Activated CD8-positive, alpha-beta memory T cell treated with anti-CD3 and anti-CD28 coated beads, Interleukin-2, amount 10 ng/mL, durations not matched to agents 7 days and 5 days (primary cell): Measurements from ENCODE around the gene RMND5A. TPM values are rescaled to one million over a fixed set of nuclear protein-coding genes. Genes with fewer than 3 reads are reported as not detected.

Source experiments
- ATAC-seq: fragments of 150-1000 bp; cut with Tn5 transposase; one replicate; pipeline ENCODE4 v1.10.0; 2021; ENCODE audit warnings: moderate library complexity
- CTCF ChIA-PET: fragments of 350-600 bp; sonication (Branson Sonifier 250); formaldehyde crosslinking; loops from one replicate; lab custom pipeline; 2021; ENCODE audit warnings: antibody characterized with exemption; lab: Charles Lee
- DNase-seq: peaks from one replicate; pipeline ENCODE4 v3.0.0-alpha.2; 2020
- H3K27ac Mint-ChIP-seq: one replicate; pipeline ENCODE4 v1.8.0; 2021; ENCODE audit warnings: mild to moderate bottlenecking, mixed read lengths
- H3K27me3 Mint-ChIP-seq: one replicate; pipeline ENCODE4 v1.8.0; 2021; ENCODE audit warnings: mixed read lengths
- H3K36me3 Mint-ChIP-seq: one replicate; pipeline ENCODE4 v1.8.0; 2021; ENCODE audit warnings: mild to moderate bottlenecking, mixed read lengths
- H3K4me1 Mint-ChIP-seq: one replicate; pipeline ENCODE4 v1.8.0; 2021; ENCODE audit warnings: mixed read lengths
- H3K4me3 Mint-ChIP-seq: one replicate; pipeline ENCODE4 v1.8.0; 2021; ENCODE audit warnings: mild to moderate bottlenecking, moderate library complexity, mixed read lengths
- H3K9me3 Mint-ChIP-seq: one replicate; pipeline ENCODE4 v1.8.0; 2022; ENCODE audit warnings: low read depth, mixed read lengths
- total RNA-seq, 2 experiments: library from RNA; stranded (reverse); gene quantifications; one replicate each; pipeline ENCODE4 v1.2.3, GENCODE V29; 2021

The RMND5A gene
- total RNA-seq, 2 experiments from 2014 or later, result 37.0 to 43.2 TPM

DNA sequence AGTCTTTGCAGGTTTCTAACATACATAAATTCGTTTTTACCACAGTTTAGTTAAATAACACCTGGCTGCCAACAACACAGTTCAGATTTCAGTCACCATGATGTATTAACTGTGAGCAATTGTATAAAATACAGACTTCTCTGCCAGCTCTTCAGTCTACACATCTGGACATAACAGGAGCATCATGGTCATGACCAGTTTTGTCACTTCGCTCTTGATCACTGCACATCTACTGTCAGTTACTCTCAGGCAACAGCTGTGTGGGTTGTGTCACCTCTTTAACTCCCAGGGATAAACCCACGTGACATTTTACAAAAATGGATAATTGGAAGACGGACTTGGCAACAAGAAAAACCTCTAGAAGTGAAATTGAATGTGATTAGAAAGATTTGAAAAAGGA lies 40.3 kb downstream of the RMND5A start:
- ATAC-seq, result no peak
- CTCF ChIA-PET, result interaction anchor here (0.7 to 0.8 kb wide), 2 partner anchors 44 to 48 kb away, joined by 6 read pairs; no protein-coding TSS in a partner anchor

DNA sequence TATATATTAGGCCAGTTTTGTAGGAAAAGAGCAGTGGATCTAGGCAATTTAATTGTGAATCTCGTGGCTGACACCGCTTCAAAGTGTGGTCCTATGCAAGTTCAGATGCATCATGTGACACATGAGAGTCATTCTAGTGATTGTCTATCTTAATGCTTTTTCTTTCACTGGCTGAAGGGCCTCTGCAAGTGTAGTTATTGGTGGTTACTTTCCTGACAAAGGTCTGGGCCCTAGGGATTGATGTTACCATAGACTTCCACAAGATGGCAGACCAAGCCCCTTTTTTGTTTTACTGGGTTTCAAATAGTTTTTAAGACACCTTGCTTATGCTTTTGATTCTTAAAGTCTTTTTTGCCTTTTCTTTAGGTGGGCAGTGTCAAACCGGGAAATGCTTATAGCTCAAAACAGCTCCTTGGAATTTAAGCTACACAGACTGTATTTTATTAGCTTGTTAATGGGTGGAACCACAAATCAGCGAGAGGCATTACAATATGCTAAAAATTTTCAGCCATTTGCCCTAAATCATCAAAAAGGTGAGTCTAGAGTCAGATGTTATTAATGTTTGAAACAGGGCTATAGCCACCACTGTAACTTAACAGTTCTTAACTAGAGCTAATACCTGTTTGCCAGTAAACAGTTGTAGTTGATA lies 44.7 kb downstream of the RMND5A start:
- peak; percentile 72 for DNase-seq
- Mint-ChIP-seq H3K36me3 (peaks cover 18% of the 10 kb centered on the region), H3K4me1 (peaks cover 32% of the 10 kb centered on the region), H3K4me3 (no peak overlapping the region), H3K9me3 (no peaks in the 10 kb centered on the region), H3K27ac (peak overlapping the region; percentile 55), H3K27me3 (no peaks in the 10 kb centered on the region)
- CTCF ChIA-PET, result interaction anchor here (0.6 to 5.0 kb wide), 14 partner anchors 11 to 588 kb away, joined by 3 to 62 read pairs (median 7); partner anchors contain the start of gene CD8A
- peak; percentile 84 for ATAC-seq

More for the DNA sequence above, 40.3 kb downstream of the RMND5A start:
- Mint-ChIP-seq H3K27ac (peak overlapping the region; percentile 16), H3K36me3 (peaks cover 30% of the 10 kb centered on the region), H3K27me3 (no peaks in the 10 kb centered on the region), H3K4me3 (no peak overlapping the region), H3K4me1 (peaks cover 43% of the 10 kb centered on the region), H3K9me3 (no peaks in the 10 kb centered on the region)
- DNase-seq, result no peak

DNA sequence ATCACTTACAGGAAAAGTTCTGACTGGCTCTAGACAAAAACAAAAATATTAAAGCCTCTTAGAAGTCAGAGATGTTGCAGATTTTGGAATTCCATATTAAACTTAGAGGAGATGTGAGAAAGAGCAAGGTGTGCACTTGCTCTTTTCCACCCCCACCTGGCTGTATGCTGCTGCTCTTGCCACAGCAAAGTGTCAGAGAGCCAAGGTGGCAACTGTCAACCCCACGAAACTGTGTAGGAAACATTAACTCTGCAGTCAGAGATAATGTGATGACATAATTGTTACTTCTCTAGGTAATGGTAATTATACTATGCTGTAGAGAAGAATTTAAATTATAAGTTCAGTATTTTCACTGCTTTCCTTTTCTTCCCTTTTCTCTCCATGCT lies 45.2 kb downstream of the RMND5A start:
- Mint-ChIP-seq H3K27me3 (no peaks in the 10 kb centered on the region), H3K27ac (peak overlapping the region; percentile 44), H3K4me3 (no peak overlapping the region), H3K36me3 (peaks cover 18% of the 10 kb centered on the region), H3K9me3 (no peaks in the 10 kb centered on the region), H3K4me1 (peaks cover 29% of the 10 kb centered on the region)
- CTCF ChIA-PET, result interaction anchor here (0.6 to 5.0 kb wide), 13 partner anchors 11 to 588 kb away, joined by 3 to 62 read pairs (median 7); partner anchors contain the start of gene CD8A
- ATAC-seq, result no peak
- DNase-seq, result no peak

DNA sequence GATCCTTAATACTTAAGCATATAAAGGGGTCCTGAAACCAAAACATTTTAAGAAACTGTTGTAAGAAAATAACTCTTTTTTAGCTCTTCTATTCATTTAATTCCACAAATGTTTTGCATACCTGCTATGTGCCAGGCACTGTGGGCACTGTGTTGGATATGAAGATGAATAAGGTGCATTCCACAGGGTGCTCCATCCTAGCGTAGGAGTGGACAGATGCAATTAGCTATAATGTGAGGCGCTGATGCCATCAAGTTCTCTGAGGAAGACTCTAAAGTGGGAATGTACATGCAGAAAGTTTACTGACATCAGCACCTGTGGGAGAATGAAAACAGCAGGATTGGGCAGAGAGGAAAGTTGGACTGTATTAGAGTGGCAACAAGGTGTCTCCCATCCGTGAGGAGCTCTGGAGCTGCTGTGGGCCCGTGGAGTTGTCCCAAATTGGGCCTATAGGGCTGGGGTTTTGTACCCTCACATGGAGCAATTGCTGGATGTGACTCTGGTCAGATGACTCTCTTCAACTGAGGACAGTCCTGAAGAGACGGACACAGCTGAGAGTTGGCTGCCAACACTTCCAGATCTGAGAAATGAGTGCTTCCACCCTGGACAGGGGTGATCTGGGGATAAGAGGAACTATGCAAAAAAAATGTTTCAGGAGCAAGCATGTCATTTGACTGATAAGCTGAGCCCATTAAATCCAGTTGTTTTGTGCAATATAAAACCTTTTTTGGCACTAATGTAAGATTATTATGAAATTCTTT lies 48.3 kb downstream of the RMND5A start:
- H3K4me1 Mint-ChIP-seq, result peaks cover 28% of the 10 kb centered on the region
- H3K36me3 Mint-ChIP-seq, result peaks cover 36% of the 10 kb centered on the region
- H3K27me3 Mint-ChIP-seq, result no peaks in the 10 kb centered on the region
- CTCF ChIA-PET, result interaction anchor here (1.0 to 4.0 kb wide), 7 partner anchors 10 to 40 kb away, joined by 4 to 16 read pairs (median 4); no protein-coding TSS in a partner anchor
- H3K4me3 Mint-ChIP-seq, result no peak overlapping the region
- H3K27ac Mint-ChIP-seq, result no peak overlapping the region
- H3K9me3 Mint-ChIP-seq, result no peaks in the 10 kb centered on the region
- ATAC-seq, result no peak
- DNase-seq, result no peak

DNA sequence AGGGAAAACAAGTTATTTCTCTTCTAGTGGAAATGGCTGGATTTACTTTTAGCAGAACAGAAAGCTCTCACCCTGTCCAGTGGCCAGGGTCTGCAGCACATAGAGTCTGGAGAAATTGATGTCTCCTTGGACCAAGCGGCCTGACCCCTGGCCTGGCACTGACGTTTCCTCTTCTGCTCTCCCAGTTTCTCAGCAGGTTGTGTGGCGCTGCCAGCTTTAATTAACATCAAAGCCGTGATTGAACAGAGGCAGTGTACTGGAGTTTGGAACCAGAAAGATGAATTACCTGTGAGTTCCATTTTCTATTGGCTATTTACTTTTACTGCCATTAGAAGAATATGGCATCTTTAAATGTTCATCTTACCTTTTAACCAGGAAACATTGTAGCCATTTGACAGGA lies 49.7 kb downstream of the RMND5A start:
- Mint-ChIP-seq H3K36me3 (peaks cover 46% of the 10 kb centered on the region), H3K4me1 (peaks cover 21% of the 10 kb centered on the region), H3K4me3 (no peak overlapping the region), H3K9me3 (no peaks in the 10 kb centered on the region), H3K27ac (no peak overlapping the region), H3K27me3 (no peaks in the 10 kb centered on the region)
- ATAC-seq (no peak), DNase-seq (no peak)
- CTCF ChIA-PET, result interaction anchor here (1.2 to 4.0 kb wide), 2 partner anchors 14 to 38 kb away, joined by 4 to 16 read pairs; no protein-coding TSS in a partner anchor

DNA sequence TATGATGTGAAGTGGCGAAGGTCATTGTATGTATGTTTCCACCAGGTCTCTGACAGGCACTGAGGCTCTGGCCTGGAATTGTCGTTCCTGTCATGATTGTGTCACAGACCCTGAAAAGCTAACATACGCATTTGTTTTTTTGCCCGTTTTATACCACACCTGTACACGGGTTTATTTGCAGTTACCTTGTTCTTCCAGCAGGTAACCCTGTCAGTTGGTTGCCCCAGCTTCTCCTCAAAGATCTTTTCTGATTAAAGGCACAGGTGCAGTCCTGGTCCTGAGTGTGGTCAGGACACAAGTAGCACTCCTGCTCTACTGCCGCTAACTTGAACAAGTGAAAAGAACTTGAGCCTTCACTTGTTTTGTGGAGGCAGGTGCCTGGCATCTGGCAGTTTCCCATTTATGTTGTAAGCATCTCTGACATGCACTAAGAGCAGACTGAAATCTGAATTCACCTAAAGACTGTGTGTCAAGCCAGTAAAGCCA lies 50.8 kb downstream of the RMND5A start:
- DNase-seq (no peak), ATAC-seq (no peak)
- Mint-ChIP-seq H3K9me3 (no peaks in the 10 kb centered on the region), H3K4me1 (peaks cover 14% of the 10 kb centered on the region), H3K27ac (no peak overlapping the region), H3K27me3 (no peaks in the 10 kb centered on the region), H3K4me3 (no peak overlapping the region), H3K36me3 (peaks cover 50% of the 10 kb centered on the region)
- CTCF ChIA-PET, result interaction anchor here (1.1 to 4.0 kb wide), 4 partner anchors 13 to 37 kb away, joined by 3 to 16 read pairs (median 4); no protein-coding TSS in a partner anchor

DNA sequence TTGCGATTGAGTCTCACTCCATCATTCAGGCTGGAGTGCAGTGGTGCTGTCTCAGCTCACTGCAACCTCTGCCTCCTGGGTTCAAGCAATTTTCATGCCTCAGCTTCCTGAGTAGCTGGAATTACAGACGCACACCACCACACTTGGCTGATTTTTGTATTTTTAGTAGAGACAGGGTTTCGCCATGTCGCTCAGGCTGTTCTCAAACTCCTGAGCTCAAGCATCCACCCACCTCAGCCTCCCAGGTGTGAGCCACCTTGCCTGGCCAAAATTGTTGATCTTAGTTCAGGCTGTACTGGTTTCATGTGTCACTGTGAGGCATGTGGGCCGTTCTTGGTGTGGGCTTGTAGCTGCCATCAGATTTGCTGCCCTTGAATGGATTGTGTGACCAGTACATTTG lies 52.5 kb downstream of the RMND5A start:
- H3K4me1 Mint-ChIP-seq, result peaks cover 14% of the 10 kb centered on the region
- H3K9me3 Mint-ChIP-seq, result no peaks in the 10 kb centered on the region
- peaks cover 43% of the 10 kb centered on the region for H3K36me3 Mint-ChIP-seq
- no peak overlapping the region for H3K27ac Mint-ChIP-seq
- ATAC-seq (no peak), DNase-seq (no peak)
- no peak overlapping the region for H3K4me3 Mint-ChIP-seq
- CTCF ChIA-PET, result interaction anchor here (1.8 kb wide), 1 partner anchor 9 kb away, joined by 6 read pairs; no protein-coding TSS in a partner anchor
- no peaks in the 10 kb centered on the region for H3K27me3 Mint-ChIP-seq

DNA sequence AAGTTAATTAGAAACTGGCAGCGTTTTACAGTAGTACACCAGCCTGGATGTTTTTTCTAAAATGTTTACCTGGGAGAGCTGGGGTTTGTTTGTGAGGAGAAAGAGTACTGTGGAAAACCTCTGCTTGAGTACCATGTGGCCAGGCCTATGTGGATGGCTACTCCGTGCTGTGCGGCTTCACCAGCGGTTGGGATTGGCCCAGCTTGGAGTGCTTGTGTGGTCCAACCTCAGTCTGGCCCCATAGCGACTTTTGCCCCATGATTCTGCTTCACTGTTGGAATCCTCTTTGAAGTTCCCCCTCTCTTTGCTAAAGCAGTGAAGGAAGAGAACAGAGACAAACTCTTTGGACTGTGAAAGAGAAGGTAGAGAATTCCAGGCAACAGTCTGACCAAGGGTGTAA lies 54.8 kb downstream of the RMND5A start:
- ATAC-seq (no peak), DNase-seq (no peak)
- Mint-ChIP-seq H3K9me3 (no peaks in the 10 kb centered on the region), H3K36me3 (peaks cover 39% of the 10 kb centered on the region), H3K4me1 (peaks cover 14% of the 10 kb centered on the region), H3K27ac (no peak overlapping the region), H3K27me3 (no peaks in the 10 kb centered on the region), H3K4me3 (no peak overlapping the region)
- CTCF ChIA-PET, result interaction anchor here (0.7 to 1.9 kb wide), 2 partner anchors 9 to 32 kb away, joined by 3 to 5 read pairs; no protein-coding TSS in a partner anchor

DNA sequence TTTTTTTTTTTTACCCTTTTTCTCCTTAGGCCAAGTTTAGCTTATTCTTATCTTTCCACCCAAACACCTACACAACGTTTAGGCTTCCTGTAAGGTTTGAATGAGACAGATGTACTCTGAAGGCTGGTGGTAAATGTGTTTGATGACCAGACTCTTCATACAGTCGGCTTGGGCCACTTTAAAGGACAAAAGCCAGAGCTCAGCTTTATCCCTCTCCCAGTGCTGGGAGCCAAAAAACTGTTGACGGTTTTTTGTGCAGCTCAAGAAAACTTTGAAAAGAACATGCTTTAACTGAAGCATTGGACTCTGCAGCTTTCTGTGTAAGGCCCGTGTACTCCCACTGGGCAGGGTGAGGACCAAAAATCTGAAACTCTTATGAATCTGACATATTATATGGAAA lies 55.2 kb downstream of the RMND5A start:
- H3K9me3 Mint-ChIP-seq, result no peaks in the 10 kb centered on the region
- H3K27ac Mint-ChIP-seq, result no peak overlapping the region
- no peaks in the 10 kb centered on the region for H3K27me3 Mint-ChIP-seq
- ATAC-seq, result no peak
- H3K36me3 Mint-ChIP-seq, result peaks cover 37% of the 10 kb centered on the region
- peaks cover 14% of the 10 kb centered on the region for H3K4me1 Mint-ChIP-seq
- no peak for DNase-seq
- H3K4me3 Mint-ChIP-seq, result no peak overlapping the region
- CTCF ChIA-PET, result interaction anchor here (0.7 to 1.9 kb wide), 2 partner anchors 9 to 31 kb away, joined by 3 to 5 read pairs; no protein-coding TSS in a partner anchor

DNA sequence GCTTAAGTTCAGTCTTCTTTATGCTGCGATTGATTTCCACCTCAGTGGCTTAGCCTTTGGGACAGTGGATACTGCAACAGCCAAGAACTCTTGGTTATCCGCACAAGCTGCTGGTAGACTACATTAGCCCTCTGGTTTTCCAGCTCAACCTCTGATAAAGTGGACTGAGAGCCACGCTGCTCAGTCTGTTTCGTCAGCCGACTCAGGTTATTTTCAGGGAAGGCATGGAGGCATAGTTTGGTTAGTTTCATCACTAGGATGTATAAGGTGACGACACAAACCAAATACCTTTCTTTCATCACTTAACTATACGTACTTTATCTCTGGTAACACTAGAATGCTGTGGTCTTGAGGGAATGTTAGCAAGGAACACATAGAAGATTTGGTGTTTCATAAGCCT lies 56.4 kb downstream of the RMND5A start:
- no peaks in the 10 kb centered on the region for H3K9me3 Mint-ChIP-seq
- no peak overlapping the region for H3K27ac Mint-ChIP-seq
- ATAC-seq (no peak), DNase-seq (no peak)
- CTCF ChIA-PET, result interaction anchor here (0.8 to 1.1 kb wide), 3 partner anchors 9 to 15 kb away, joined by 3 read pairs; no protein-coding TSS in a partner anchor
- H3K4me1 Mint-ChIP-seq, result peaks cover 15% of the 10 kb centered on the region
- H3K27me3 Mint-ChIP-seq, result no peaks in the 10 kb centered on the region
- H3K4me3 Mint-ChIP-seq, result no peak overlapping the region
- H3K36me3 Mint-ChIP-seq, result peaks cover 30% of the 10 kb centered on the region

DNA sequence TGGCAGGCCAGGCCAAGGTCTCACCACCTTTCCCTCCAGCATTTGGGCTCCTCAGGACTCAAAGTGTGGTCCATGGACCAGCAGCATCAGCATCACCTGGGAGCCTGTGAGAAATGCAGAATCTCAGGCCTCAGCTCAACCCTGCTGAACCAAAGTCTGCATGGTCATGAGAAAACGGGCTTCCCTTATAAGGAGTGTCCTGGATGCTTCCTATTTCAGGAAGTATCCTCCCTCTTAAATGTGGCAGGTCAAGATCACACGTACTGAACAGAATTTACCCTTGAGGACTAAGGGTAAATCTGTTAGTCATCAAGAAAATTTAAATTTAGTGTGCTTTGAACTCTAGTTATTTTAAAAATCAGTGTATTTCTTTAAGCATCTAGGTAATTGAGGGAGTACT lies 58.9 kb downstream of the RMND5A start:
- no peaks in the 10 kb centered on the region for H3K9me3 Mint-ChIP-seq
- CTCF ChIA-PET, result interaction anchor here (0.8 to 9.9 kb wide), 4 partner anchors 10 to 29 kb away, joined by 4 to 113 read pairs (median 12); no protein-coding TSS in a partner anchor

DNA sequence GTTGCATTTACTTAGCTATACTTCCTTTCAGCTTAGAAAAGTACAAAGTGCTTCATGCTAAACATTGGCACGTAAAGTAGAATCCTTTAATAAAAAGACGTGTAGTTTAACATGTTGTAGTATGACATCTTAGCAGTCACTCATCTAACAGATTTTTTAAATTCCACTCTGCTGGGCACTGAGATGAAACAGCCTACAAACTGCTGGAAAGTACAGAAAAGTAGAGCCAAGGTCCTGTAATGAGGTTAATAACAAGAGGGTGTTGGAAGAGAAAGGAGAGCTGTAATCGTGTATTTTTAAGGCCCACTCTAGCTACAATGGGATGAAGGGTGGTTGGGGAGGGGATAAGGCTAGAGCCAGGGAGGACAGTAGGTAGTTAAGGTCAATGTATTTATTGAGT lies 59.9 kb downstream of the RMND5A start:
- ATAC-seq (no peak), DNase-seq (no peak)
- Mint-ChIP-seq H3K4me3 (no peak overlapping the region), H3K27ac (no peak overlapping the region), H3K4me1 (peaks cover 26% of the 10 kb centered on the region), H3K27me3 (no peaks in the 10 kb centered on the region), H3K9me3 (no peaks in the 10 kb centered on the region), H3K36me3 (peaks cover 16% of the 10 kb centered on the region)
- CTCF ChIA-PET, result interaction anchor here (1.1 to 9.9 kb wide), 4 partner anchors 8 to 28 kb away, joined by 4 to 113 read pairs (median 13); no protein-coding TSS in a partner anchor

More for the DNA sequence above, 58.9 kb downstream of the RMND5A start:
- peaks cover 16% of the 10 kb centered on the region for H3K4me1 Mint-ChIP-seq
- H3K36me3 Mint-ChIP-seq, result peaks cover 15% of the 10 kb centered on the region
- no peak overlapping the region for H3K27ac Mint-ChIP-seq
- no peaks in the 10 kb centered on the region for H3K27me3 Mint-ChIP-seq
- ATAC-seq (no peak), DNase-seq (no peak)
- no peak overlapping the region for H3K4me3 Mint-ChIP-seq

DNA sequence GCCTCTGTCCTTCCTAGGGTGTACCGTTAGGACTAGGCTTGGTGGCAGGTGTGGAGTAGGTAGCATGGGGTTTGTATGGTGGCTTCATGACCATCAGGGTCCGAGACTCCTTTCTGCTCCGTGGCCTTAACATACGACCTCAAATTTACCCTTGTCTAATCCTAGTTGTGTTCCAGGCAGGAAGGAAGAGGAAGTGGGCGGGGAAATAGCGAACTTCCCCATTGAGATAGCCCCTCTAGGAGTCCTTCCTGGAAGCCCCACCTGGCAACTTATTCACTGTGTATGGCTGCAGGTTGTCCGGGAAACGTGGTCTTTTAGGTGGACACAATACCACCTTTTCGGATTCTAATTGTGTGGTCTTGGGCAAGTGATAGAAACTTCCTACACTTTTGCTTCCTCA lies 61.3 kb downstream of the RMND5A start:
- Mint-ChIP-seq H3K27me3 (no peaks in the 10 kb centered on the region), H3K9me3 (no peaks in the 10 kb centered on the region), H3K4me1 (peaks cover 40% of the 10 kb centered on the region), H3K4me3 (no peak overlapping the region), H3K36me3 (peaks cover 25% of the 10 kb centered on the region), H3K27ac (no peak overlapping the region)
- ATAC-seq (no peak), DNase-seq (no peak)
- CTCF ChIA-PET, result interaction anchor here (2.5 to 9.9 kb wide), 3 partner anchors 9 to 26 kb away, joined by 6 to 113 read pairs (median 20); no protein-coding TSS in a partner anchor
